H4 (cell line): ENCODE data around the gene TACR1. TPM values are rescaled to one million over a fixed set of nuclear protein-coding genes. Genes with fewer than 3 reads are reported as not detected.
A peak's percentile ranks its signal among the peaks of the same experiment; 100 is the strongest.
"Not testable (repeated sequence)": the region's sequence is repeated elsewhere in the genome, so short reads cannot be mapped to it uniquely, and the experiment has no call there.

Experiments
- DNase-seq: peaks from one replicate; pipeline ENCODE4 v3.0.0-alpha.2; 2015; ENCODE audit warnings: low spot score
- total RNA-seq: library from RNA; depleted of rRNA; stranded (reverse); fragments of >200 nt; shearing (Covaris generic); gene quantifications from 2 replicates; pipeline ENCODE4 v1.2.3, GENCODE V29; 2014

Gene TACR1
- total RNA-seq, 1 experiment from 2014 or later: 0.14 TPM

DNA sequence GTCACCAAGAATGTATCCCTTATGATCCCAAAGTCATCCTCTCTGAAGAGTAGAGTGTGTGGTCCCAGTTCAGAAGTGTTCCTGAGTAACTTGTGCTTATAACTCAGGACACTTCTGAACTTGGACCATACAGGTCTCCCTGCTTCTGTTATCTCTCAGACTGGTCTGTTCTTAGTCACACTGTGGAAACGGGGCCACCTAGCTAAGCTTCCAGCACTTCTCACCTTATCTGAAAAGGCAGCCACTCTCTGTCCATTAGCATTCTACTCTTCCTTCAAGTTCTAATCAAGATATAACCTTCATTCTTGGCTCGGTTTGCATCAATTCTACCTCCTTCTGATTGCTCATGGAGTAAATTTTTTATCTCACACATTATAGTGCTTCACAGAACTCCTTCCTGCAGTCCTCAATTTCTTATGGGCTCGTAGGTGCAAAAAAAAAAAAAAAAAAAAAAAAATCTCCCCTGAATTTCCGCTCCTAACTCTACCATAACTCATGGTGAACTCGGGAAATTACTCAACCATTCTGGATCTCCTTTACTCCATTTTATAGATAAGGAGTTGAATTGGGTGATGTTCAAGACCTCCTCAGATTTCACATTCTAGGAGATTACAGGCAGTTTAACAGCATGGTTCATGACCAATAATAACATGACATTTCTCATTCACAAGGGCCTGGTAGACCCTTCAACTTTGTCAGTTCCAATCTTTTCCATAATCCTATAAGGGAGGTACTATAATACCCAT lies 108.4 kb downstream of the TACR1 start:
- DNase-seq: no peak

DNA sequence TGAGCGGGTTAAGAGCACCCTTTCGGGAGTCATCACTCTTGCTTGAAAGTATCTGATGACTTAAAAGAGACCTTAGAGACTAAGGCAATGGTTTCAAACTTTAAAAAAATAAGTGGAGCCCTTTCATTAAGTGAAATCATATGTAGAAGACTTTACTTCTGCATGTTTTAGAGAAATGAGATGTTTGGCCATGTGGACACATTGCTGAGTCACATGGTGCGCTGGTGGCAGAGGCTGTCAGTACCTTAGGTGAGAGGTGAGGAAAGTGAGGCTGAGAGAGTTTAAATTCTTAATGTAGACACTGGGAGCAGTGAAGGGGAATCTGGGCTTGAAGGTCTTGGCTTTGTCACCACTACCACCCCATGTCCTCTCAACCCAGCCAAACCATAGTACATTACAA lies 109.8 kb downstream of the TACR1 start:
- DNase-seq: no peak

DNA sequence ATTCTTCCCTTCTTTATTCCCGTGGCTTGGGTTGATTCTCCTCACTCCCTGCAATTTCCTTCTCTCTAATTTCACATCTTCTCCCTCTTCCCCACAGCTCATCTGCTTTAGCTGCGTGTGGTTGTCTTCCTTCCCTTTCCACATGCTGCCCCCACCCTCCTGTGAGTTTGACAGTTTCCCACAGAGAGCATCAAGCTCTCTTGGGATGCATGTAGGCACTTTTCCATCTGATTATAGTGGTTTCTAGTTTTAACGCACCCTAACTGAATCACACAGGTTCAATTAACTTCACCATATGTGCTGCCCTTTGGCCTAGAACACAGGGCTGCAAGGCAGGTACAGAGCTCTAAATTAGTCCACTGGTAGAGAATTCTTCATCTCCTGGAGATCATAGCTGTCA lies 110.5 kb downstream of the TACR1 start:
- DNase-seq: no peak

DNA sequence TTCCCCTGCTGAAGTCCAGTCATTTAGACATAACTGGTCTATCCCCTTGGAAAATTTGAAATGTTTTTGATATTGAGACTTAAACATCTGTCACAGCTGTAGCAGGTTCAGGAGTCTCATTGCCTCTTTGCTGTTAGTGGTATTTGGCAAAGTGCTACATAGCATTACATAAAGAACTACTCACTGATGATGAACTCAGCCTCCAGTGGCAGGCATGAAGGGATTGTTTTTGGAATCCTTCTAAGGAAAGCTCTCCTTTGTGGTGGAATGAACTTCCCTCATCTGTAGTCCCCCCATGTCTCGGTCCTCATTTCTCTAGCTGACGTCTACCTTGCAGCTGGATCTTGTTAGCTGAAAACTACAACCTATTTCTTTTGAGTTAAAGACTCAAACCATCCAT lies 111.6 kb downstream of the TACR1 start:
- DNase-seq: no peak

DNA sequence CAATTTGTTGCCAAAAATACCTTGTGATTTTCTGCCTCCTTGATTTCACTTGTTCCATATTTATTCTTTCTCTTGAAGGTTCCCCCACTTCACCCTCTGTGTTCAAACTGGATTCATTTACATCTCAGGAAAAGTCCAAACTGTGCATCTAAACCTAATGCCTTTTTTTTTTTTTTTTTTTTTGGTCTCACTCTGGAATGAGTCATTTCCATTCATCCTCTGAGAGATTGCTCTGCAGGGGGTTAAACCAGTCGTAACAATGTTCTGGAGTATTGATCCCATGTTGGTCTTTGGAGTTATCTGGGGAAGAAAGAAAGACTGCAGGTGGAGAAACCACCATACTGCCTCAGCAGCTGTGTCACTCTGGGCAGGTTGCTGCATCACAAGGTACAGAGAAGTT lies 119.7 kb downstream of the TACR1 start:
- DNase-seq: no peak

DNA sequence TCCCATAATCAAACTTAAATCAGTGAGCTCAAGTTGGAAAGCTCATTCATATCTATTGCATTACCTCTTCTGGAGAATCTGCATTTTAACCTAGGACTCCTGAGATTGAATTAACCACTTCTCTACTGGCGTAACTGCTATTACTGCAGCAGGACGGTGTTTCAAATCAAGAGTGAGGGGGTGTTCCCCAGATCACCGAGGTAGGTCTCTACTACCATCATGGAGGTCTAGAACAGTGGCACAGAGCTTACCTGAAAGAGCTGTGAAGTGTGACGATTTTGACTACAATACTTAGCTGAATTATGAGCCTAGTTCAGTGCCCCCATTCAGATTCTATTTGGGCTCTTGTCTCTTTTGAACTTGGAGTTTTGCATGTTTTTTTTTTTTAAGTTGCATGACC lies 121.4 kb downstream of the TACR1 start:
- no peak for DNase-seq

DNA sequence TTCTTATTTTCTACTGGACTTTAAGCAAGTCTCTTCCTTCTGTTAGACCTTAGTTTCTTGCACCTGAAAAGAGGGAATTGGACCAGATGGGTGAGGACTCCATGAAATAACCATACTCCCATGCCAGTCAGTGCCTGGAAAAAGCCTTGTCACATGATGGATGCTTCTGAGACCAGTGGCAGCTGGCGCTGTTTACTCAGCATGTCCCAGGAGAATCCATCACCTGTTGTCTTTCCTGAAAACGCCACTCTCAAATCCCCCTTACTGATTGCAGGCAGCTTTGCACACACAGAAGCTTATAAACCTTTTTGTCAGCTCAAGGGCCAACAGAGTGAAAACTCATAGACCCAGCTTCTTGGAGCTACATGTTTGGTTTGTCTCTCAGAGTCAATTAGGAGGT lies 123.2 kb downstream of the TACR1 start:
- no peak for DNase-seq

DNA sequence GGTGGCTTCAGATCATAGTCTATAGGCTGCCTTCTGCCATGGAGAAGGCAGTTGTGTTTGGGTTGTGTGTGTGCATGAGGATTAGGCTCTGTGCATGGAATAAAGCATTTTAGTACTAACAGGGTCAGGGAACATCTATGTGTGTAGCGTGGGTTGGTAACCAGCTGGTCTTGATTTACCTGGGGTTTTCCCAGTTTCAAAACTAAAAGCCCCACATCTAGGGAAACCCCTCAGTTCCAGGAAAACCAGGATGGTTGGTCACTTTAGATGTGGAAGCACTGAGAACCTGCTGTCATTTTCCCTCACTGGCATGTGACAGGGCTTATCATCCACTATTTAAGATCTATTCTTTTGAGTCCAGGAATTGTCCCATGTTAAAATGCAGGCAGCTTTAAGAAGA lies 124.6 kb downstream of the TACR1 start:
- no peak for DNase-seq

DNA sequence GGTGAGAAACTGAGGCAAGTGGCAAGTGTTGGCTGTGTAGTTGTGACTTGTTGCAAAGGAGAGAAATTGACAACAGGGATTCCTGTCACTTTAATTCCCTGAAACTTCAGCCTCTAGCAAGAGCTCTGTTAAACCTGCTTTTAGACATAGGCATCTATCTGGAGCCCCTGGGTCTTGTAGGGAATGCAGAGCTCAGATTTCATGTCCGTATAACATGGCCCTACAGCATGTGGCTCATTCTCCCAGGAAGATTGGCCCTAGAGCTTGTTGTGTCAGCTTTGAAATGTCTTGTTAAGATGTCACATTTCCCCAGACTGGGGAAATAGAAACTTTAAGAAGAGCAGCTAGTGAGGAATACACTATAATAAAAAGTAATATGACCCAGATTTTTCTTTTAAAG lies 125.1 kb downstream of the TACR1 start:
- DNase-seq: no peak

DNA sequence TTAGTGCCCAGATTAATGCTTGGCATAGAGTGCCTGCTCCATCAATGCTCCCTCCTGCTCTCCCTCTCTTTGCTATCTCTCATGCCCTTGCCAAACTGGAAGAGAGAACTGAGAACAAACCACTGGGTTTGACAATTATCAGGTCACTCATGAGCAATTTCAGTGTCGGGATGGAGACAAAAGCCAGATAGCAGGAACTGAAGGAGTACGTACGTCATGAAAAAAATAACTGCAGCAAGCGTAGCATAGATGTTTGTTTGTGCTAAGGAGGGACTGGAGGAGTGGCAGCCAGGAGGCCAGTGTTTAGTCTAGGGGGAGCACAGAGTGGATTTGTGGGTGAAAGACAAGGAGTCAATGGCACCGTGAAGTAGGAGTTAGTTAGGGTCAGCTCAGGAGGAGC lies 127.6 kb downstream of the TACR1 start:
- DNase-seq: no peak

DNA sequence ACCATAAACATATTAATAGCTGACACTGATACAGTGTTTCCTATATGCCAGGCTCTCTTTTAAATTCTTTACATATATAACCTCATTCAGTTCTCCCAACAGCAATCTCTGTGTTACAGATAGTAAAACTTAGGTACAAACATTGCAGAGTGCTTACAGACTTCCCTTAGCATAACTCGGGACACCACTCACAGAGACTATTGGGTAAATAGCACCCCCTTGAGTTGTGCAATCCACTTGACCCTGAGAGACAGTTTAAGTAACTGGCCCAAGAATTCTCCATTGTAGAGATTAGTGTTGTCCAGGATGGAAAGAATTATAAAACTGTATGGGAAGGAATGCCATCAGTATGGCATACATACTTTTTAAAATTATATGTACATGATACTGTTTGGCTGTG lies 130.8 kb downstream of the TACR1 start:
- no peak for DNase-seq

DNA sequence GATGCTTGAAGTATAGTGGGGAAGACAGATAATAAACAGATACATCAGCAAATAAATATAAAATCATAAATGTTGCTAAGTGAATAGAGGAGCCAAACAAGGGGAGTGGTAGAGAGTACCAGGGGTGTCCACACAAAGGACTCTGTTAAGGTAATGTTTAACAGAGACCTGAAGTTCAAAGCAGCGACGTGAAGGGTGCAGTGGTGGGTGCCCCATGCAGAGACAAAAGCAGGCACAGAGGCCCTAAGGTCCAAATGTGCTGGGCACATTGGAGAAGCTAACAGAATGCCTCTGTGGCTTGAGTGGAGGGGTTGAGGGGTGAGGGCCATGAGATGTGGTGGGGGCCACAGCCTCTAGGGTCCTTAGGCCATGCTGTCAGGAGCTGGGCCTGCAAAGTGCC lies 131.8 kb downstream of the TACR1 start:
- DNase-seq: no peak

DNA sequence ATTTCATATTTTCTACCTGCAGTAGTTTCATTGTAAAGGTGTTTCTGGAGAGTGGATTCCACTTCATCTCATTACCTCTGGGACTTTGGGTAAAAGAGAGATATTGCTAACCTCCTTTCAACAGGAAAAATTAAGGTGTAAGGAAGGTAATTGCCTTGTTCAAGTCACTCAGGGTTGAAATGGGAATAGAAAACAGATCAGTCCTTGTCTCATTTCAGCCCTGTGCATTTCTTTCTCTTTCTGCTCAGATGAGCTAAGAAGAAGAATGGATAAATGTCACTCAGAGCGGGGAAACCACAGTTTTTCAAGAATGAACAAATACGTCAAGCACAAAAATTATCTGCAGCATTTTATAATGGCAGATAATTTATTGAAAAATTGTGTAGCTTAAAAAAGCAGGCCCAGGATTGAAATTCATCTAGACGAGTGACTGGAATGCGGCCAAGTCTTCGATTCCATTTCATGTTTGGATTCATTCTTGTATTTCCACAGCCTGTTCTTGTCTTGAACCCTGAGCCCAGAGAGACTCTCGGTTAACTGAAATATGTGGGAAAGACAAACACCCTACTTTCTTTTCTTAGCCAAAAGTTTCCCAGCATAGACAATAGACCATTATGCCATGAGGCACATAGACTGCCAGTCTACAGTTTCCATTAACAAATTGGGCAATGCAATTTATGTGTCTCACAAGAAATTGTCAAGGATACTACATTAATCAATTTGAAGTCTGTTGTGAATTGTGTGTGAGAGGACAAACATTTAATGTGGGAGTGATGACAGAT lies 133.0 kb downstream of the TACR1 start:
- no peak for DNase-seq

DNA sequence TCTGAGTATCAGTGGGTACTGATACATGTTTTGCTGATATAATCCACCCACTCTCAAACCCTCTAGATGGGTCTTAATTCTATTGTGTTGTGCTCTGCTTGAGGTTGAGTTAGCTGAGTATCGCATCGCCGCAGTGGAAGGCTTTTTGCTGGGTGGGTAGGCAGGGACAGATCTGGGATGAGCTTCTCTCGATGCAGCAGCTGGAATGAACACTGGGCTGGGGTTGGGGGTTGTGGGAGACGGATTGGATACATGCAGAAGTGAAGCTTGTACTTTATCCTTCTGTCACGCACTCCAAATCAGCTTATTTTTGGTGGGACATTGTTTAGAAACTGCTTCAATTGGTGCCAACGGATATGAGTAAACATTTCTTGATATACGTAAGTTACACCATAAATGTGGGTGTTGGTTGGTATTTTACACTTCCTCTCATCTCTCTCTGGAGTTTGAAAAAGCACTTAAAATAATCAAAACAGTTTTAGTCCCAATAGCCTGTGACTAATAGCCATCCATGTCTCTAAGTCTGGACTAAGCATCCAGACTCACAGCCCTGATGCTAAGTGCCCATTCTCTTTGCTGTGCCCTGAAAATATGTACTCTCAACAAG lies 133.8 kb downstream of the TACR1 start:
- peak; percentile 42 for DNase-seq

DNA sequence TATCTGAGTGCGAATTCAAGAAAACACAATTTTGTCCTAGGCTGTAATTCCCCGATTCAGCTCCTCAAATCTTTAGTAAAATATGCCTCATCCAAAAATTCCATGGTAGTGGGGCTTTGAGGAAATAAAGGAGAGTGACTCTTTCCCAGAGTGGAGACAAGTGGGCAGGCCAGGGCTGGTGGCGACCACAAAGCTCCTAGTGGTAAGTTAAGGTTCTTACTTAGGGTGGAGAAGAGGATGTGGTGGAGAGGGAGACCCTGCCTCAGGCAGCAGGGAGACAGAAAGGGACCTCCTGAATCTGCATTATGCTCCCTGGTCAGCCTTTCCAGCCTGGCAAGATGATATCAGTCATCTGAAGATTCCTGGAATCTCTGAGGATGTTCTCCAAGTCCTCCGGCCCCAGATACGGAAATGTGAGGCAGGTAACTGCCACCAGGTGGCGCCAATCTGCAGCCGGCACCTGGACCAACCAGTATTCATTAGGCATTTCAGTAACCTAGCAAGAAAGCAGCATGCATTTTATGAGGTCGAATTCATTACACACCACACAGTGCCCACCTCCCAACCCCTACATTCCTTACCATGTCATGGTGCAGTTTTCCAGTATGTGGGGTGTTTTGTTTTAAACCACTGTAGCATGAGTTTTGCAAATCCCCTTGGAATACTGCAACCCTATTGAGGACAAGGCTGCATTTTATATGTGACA lies 134.5 kb downstream of the TACR1 start:
- peak; percentile 58 for DNase-seq

DNA sequence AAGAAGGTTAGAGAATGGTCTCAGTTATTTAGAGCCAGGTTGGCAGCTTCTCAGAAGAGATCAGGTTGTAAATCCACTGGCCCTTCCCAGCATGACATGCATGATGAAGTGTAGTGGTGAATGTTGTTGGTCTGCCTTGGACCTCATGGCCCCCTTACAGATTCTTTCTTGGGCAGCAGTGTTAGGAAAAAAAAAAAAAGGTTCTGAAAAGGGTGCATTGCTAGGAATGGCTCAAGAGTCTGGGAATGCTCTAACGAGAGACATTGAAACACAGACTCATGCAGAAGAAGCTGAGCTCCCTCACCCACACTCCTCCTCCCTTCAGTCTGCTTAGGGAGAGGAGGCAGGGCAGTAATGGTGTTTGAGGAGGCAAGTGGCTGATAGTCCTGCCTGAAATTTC lies 135.4 kb downstream of the TACR1 start:
- DNase-seq: no peak

DNA sequence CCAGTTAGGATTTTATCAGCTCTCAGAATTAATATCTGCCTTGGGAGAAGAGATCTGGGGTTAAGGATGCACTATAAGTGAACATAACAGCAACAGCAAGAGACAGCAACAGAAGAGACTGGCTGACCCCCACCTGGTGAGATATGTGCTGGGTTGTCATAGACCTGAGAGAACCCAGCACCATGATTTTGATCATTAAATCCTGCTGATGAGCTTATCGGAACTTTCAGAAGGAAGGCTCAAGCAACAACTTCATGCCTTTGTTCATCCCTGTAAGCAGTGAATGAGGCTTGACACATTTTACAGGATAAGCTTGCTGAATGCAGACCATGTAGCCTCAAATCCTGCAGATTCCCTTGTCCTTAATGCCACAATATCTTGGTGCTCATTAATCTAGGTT lies 140.9 kb downstream of the TACR1 start:
- no peak for DNase-seq

DNA sequence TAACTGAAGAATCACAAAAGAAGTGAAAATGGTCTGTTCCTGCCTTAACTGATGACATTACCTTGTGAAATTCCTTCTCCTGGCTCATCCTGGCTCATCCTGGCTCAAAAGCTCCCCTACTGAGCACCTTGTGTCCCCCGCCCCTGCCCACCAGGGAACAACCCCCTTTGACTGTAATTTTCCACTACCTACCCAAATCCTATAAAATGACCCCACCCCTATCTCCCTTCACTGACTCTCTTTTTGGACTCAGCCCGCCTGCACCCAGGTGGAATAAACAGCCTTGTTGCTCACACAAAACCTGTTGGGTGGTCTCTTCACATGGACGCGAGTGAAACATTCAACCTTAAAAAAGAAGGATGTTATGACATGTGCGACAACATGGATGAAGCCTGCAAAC lies 142.2 kb downstream of the TACR1 start:
- DNase-seq: not testable (repeated sequence)

DNA sequence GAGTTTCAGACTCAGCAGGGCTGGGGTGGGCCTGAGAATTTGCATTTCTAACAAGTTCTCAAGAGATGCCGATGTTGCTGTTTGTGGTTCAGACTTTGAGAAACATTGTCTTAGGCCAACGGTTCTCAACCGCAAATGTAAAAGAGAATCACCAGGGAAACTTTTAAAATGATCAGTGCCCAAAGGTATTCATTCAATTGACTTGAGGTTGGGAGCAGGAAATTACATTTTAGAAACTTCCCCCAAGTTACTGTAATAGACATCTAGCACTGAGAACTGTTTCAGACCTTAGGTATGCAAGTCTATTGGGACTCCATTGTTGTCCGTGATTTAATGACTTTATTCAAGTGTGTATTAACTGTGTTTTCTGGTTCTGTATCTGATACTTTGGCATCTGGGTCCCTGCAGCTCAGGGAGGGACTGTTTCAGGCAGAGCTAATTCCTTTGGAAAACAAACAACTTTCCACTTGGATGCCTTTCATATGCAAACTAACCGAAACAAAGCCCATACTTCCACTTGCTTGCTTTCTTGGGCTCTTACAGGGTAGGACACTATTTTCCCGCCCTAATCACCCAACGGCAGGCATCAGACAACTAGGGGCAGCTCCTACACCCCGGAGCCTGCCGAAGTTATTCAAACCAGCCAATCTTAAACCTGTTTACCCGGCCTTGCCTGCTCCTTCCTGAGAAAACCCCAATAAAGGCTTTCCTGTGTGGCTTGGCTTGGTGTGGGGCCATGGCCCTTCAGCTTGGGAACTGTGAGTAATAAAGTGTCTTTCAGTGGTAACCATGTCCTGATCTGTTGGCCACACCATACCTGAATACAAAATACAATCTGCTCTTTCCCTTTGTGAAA lies 143.3 kb downstream of the TACR1 start:
- DNase-seq: no peak

DNA sequence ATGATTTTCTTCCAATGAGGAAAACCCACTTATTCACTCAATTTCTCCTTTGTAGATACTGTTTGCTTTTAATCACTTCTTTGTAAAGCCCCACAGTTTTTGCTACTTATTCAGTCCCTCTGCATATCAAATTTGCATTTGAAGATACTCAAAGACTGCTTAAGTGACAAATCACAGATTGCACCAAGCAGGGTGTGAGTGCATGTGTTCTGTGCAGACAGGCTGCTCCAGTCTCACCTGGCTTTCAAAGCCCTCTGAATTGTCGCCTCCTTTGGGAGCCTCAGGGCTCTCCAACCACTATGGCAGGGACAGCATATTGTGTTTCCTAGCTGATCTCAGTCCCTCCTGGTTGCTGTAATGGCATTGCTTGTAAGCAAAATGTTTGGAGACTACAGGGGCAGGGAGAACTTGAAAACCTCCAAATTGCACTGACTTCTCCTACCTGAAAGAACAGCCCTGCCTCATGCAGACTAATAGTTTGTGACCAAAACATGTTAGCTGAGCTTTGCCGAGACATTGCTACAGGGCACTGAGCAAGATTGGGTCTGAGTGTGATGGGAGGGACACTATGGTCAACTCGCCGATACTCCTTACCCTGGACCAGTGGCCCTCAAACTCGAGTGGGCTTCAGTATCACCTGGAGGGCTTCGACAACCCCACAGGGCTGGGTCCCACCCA lies 144.0 kb downstream of the TACR1 start:
- no peak for DNase-seq

DNA sequence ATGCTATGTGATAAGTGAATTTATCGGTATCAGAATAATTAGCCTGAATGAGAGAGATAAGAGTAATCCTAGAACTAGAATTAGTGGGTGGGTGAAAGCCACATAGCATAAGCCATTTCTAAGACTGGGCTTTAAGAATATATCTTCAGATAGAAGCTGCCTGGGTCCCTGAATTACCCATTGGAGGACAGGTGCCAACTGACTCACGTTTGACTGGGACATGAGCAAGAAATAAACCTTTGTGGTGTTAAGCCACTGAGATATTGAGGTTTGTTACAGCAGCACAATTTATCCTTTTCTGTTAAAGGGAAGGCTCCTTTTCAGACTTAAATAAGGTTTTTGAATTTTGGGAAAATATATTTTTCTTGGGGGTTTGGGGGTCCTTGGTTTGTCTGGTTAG lies 145.0 kb downstream of the TACR1 start:
- no peak for DNase-seq
